GM21528 (cell line): ENCODE results near the gene PIF1.
A peak's percentile ranks its signal among the peaks of the same experiment; 100 is the strongest.
"Not testable (repeated sequence)": the region's sequence is repeated elsewhere in the genome, so short reads cannot be mapped to it uniquely, and the experiment has no call there.

Experiments
- ATAC-seq: cut with Tn5 transposase; IDR thresholded peaks from one replicate; pipeline ENCODE4 v1.9.1; 2021; ENCODE audit warnings: mild to moderate bottlenecking, moderate library complexity; ENCODE audit not compliant: unreplicated experiment, low FRiP score

Gene PIF1

DNA sequence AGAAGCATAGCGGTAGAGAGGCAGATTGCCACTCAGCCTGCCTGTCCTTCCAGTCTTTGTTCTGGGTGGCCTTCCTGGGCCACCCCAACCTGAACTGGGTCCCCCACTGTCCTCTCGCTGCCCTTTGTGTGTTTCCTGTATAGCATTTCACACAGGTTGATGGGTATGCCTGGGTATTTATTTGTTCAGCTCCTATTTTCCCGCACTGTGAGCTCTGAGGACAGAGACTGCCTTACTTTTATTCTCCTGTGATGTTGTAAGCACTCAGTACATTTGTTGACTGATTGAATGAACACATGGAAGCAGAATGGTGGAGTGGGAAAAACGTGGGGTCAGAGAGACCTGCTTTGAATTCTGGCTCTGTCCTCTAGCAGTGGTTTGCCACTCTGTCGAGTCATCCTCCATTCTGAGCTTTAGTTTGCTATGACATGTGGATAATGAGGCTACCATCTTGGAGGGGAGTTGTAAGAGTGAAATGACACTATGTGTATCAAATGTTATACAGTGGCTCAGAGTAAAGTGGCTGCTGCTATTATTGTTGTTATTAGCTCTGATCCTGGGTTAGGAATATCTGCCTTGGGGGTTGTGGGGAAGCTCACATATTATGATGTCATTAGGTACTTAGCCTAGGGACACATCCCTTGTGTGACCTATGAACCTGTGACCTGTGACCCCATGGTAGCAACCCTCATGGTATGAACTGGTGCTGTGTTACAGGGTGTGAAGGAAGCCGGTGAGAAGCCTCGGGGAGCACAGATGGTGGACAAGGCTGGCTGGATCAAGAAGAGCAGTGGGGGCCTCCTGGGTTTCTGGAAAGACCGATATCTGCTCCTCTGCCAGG, 22.6 kb upstream of the PIF1 start:
- ATAC-seq = no peak

DNA sequence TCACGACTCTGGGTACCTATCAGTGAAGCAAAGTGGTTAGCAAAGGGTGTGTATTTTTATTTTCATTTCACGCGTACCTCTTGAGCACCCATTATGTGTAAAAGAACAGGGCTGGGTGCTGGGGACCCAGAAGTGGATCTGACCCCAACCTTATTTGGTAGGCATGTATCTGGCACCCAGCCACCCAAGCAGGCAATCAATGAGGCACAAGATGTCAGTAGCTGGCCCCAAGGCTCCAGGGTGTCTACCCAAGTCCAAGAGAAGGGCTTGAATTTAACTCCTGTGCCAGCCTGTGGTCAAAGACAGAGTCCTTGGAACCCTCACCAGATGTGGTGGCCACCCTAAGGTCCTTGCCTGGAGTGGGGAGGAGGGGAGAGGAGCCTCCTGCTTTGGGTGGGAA, 22.0 kb upstream of the PIF1 start:
- no peak for ATAC-seq

DNA sequence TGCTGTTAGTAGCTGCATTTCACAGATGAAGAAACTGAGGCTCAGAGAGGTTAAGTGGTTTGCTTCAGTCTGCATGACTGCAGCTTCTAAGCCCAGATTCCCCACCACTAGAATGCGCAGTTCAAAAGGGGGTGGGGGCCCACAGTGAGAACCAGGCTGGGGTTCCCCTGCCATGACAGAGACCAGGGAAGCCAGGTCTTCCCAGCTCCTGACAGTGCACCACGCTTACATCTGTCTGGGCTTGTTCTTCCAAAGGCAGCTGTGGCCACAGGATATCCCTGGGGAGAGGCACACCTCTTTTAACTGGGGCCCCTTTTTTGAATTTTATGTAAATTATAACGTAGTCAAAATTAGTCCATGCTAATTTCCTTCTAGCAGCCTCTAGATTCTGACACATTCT, 21.6 kb upstream of the PIF1 start:
- ATAC-seq = no peak

DNA sequence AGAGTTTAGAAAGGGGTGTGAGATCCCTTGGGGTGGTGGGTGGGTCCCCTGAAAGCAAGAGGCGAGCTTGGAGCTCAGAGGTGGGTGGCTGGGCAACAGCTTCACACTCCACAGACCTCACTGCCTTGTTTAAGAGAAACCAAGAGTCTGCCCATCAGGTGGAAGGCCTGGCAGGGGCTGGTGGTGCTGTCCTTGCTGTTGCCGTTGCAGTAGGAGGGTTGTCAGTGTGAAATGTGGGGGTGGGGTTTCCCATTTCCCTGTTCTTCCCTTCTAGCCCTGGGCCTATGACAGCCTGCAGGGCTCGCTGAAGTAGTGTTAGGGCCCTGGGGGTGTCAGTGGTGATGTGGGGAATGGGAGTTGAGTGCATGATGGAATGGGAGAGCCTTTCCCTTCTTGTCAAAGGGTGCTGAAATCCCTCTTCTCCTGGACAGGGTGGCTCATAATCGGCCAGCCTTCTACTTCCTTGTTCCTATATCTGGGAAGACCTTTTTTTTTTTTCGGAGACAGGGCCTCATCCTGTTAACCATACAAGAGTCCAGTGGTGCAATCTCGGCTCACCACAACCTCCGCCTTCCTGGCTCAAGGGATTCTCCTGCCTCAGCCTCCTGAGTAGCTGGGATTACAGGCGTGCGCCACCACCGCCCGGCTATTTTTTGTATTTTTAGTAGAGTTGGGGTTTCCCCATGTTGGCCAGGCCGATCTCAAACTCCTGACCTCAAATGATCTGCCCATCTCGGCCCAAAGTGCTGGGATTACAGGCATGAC, 20.6 kb upstream of the PIF1 start:
- no peak for ATAC-seq

DNA sequence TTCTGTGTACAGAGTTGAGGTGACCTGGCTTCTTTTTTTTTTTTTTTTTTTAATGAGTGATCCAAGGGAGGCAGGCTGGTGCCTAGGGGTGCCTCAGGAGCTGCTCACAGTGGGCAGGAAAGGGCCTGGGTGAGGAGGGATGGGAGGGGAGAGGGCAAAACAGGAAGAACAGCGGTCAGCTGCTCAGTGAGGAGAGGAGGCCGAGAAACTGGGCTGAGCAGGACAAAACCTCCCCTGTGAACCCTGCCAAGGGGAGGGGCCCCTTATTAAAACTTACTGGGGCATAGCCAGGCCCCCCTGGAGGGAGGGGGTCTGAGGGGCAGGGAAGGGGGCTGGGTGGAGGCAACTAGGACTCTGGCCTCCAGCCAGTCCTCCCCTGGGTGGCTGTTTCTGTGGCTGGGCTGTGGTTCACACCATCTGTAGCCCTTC, 19.8 kb upstream of the PIF1 start:
- ATAC-seq = no peak

DNA sequence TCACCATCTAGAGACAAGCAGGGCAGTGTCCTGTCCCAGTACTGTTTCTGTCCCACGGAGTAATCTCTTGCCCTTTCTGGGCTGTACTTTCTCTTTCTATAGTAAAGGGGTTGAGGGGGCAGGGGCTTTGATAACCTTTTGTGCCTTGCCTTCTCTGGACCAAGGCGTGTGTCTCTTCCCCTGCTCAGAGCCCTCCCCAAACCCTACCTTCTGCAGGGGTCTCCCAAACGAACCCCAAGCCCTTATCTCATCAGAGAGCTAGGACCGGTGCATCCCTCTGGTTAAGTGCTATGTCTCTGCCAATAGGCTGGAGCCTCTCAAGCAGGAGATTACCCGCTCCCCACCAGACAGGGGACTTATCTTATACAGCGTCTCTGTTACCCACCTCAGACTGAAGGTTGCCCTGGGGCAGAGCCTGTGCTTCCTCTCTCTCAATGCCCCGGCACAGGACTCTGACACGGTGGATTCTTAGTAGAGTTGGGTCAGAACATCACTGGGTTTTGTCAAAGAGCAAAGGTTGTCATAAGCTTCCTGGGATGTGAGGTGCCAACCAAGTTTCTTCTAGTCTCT, 19.2 kb upstream of the PIF1 start:
- no peak for ATAC-seq

DNA sequence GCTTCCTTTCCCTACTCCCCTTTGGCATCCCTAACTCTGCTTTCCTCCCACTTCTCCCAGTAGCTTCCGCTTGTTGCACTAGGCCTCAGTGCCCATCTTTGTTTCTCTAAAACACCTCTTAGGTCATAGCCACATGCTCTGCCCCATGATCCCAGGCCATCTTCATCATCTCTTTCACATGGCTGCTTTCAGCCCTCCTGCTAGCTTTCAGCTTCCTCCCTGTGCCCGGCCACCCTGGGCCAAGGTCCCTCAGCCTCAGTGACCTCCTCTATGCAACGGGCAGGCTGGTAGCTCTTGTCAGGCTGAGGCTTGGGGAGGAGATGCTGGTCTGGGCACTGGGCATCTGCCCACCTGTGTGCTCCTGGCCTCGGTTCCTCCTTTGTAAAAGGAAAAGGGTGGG, 18.5 kb upstream of the PIF1 start:
- no peak for ATAC-seq

DNA sequence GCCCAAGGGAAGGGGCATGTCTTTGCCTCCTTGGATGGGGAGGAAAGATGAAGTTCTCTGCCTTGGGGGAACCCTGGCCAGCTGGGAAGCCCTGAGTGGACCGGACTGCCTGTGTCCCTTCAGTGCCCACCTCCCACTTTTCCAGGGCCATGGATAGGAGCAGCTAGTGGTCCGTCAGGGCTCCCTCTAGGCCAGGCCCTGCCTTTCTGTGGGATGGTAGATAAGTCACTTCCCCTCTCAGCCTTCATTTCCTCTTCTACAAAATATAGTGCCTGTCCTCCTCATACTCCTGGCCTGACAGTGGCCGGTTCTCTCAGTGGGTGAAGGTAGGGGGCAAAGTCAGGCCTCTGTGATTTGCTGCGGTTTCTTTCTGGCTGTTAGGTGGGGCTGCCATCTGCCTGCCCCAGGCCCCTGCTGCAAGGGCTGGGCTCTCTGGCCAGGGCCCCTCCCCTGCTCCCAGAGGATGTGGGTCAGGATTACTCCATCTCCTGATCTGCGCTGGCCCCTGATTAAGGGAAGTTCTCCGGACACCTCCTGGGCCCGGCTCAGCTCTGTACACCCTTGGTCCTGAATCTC, 17.6 kb upstream of the PIF1 start:
- ATAC-seq = no peak

DNA sequence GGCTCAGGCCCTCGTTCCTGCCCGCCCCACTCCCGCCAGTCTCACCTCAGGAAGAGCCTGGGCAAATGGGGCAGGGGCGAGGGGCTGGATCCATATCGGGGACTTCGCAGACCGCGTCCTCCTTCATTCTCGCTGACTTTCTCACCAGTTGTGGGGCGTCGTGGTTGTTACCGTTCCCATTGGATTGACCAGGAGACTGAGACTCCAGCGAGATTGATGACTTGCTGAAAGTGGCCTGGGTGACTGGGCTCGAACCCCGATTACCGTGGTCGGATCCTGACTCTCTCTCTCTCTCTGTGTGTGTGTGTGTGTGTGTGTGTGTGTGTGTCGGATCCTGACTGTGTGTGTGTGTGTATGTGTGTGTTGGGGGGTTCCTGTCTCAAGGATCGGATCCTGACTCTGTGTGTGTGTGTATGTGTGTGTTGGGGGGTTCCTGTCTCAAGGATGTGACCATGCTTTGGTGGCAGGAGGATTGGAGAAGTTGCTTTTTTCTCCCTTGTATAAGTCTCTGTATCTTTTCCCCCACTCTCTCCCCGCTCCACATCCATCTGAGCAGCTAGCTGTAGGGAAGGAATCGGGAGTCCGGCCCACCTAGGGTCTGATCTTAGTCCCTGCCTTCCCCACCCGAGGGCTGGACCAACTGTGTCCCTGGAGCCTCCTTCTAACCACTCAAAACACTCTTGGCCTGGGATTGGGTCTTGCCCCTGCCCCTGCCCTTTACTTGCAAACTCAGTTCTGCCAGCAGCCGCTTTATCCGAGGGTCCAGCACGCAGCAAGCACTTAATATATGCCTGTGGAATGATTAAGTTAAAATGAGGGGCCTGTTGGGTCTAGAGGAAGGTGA, 16.9 kb upstream of the PIF1 start:
- no peak for ATAC-seq

DNA sequence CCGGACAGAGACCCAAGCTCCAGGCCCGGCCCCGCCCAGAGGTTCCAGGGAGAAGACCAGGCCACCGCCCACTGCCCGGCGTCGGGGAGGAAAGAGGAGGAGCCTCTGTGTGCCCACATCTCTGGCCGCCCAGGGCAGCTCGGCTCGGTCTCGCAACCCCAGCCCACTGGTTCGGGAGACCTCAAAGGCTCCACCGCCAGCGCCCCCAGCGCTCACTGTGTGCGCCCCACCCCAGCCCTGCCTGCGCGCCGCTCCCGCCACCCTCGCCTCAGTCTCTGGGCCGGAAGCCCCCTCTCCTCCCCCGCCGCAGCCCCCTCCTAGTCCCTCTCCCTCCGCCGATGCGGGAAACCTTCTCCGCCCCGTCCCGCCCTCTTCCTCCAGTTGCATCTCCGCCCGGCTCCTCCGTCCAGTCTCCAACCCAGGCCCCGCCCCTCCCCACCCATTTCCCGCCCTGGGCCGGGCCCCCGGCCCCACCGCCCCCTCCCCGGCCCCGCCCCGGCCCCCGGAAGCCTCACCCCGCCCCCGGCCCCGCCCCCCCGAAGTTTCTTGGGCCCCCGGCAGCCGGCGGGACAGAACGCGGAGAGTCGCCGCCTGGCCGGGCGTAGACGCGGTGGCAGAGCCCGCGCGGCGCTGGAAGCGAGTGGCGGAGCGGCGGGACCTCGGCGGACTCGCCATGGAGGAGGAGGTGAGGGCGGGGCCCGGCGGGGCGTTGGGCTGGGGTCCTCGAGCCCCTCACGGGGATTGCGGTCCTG, 16.1 kb upstream of the PIF1 start, which contains the start of gene PLEKHO2:
Gene PLEKHO2, plus strand, starts transcription at position 572 of the 752 bp plus-strand sequence. Its CDS starts 102 bp downstream, at position 674.
- ATAC-seq = peak; percentile 59

DNA sequence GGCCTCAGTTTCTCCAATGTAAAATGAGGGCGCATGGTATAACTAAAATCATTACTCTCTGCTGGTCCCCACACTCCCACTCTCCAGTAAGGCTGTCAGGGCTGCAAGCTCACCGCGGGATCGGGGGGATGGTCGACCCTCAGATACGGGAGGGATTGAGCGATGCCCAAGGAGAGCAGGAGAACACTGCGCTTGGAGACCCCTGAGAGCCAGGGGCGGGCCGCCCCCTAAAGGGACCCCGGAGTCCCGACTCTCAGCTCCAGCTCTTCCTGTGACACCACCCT, 15.6 kb upstream of the PIF1 start:
- no peak for ATAC-seq

DNA sequence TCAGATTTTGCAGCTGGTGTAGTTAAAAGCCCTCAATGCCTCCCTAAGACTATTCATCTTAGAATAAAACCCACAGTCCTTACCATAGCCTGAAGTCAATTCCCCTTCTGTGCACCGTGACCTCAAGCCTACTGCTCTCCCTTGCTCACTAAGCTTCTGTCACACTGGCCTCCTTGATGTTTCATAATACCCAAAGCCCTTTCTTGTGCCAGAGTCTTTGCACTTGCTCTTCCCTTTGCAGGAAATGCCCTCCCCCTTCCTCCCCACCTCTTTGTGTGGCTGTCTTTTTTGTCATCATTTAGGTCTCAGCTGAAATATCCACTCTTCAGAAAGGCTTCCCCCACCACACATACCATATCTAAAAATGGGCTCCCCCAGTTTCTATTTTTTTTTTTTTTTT, 12.1 kb upstream of the PIF1 start:
- no peak for ATAC-seq

DNA sequence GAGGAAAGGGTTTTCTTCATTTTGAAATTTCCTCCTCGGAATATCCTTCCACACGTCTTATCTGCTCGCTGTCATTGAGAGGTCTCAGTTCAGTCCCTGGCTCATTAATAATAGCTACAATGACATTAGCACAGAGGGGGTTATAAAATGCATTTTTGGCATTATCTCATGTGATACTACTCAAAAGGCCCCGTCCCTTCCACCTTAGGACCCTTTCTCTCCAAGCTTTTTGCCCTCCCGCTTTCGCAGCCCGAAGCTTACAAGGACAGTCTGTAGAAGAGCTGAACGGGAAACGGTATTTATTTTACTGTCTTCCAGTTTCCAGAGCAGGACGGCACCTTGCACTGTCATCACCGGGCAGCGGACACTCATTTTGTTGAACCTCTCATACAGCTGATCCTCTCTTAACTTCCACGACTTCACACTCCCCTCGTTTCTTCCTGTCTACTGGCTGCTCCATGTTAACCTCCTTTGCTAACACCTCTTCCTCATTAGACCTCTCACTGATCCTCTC, 10.6 kb upstream of the PIF1 start:
- no peak for ATAC-seq

DNA sequence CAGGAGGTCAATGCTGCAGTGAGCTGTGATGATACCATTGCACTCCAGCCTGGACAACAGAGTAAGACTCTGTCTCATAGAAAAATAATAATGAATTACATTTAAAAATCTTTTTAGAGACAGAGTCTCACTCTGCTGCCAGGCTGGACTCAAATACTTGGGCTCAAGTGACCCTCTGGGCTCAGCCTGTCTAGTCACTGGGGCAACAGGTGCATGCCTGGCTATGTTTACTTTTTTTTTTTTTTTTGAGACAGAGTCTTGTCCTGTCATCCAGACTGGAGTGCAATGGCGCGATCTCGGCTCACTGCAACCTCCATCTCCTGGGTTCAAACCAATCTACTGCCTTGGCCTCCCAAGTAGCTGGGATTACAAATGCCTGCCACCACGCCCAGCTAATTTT, 8.2 kb upstream of the PIF1 start:
- no peak for ATAC-seq

DNA sequence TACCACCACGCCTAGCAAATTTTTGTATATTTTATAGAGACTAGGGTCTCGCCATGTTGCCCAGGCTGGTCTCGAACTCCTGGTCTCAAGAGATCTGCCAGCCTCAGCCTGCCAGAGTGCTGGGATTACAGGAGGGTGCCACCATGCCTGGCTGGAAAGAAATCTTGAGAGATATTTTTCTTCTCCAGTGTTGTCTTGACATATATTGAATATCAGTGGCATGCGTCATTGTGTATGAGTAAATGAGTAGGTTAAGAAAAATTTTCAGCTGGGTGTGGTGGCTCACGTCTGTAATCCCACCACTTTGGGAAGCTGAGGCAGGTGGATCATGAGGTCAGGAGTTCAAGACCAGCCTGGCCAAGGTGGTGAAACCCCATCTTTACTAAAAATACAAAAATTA, 3.5 kb upstream of the PIF1 start:
- no peak for ATAC-seq

DNA sequence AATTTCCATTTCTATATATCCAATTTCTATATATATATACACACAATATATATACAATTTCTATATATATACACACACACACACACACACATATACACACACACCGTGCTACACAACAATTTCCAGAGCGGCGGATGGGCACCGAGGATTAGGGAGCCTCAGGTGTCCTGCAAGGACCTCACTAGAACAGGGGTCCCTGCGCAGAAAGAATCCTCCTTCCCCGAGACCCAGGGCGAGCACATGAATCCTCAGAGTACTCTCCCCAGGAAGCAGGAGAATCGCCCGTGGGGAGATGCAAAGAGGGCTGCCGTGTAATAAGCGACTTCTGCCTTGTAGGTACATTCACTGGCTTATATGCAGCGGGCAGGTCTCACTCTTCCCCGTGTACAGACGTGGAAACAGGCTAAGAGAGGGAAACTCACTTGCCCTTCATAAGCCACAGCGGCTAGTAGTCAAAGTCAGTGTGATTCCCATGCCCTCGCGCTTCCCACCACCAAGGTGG, 467 bp downstream of the PIF1 start:
- peak; percentile 10 for ATAC-seq

DNA sequence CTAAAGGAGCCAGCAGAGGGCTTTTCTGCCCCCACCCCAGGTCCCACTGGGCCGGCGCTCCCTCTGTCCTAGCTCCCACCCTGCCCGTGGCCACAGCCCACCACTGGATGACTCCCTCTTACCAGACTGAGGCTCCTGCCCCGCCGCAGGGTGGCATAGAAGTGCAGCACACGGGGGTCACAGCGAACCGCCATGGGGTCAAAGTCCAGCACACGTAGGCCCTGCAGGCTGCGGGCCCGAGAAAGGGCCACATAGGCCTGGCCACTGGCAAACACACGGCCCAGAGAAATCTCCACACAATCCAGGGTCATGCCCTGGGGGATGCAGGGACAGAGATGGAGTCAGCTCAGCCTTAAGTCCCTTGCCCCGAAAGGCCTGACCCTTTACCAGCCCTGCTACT, 9.0 kb downstream of the PIF1 start:
- ATAC-seq = no peak

DNA sequence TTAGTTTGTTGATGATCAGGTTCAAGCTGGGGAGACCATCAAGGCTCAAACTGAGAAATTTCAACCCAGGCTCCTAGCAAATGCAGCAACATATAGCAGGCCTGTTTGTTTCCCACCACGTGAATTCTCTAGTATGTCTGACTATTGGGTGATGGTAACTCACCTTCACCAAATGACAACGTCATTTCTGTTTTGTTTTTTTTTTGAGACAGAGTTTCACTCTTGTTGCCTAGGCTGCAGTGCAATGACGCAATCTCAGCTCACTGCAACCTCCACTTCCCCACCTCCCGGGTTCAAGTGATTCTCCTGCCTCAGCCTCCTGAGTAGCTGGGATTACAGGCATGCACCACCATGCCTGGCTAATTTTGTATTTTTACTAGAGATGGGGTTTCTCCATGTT, 10.5 kb downstream of the PIF1 start:
- not testable (repeated sequence) for ATAC-seq

DNA sequence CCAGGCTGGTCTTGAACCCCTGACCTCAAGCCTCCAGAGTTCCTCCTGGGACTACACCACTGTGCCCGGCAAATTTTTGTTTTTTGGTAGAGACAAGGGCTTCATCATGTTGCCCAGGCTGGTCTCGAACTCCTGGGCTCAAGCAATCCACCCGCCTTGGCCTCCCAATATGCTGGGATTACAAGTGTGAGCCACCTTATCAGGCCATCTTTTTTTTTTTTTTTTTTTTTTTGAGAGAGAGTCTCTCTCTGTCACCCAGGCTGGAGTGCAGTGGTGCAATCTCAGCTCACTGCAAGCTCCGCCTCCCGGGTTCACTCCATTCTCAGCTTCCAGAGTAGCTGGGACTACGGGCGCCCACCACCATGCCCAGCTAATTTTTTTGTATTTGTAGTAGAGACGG, 11.2 kb downstream of the PIF1 start:
- ATAC-seq = not testable (repeated sequence)
